Tibial nerve (tissue), 3 donors: Measurements from ENCODE around the gene SLC5A10.

Experiments
- CTCF ChIP-seq, 5 experiments: fragments of 200-600 bp in 3 of 5; fragments of 450-650 bp in 2 of 5; sonication (generic) in 3 of 5; IDR thresholded peaks; one replicate each; pipeline ENCODE4 v1.5.1; 2016 to 2019; ENCODE audit warnings: antibody characterized with exemption in 5 of 5, mild to moderate bottlenecking in 3 of 5, moderate library complexity in 2 of 5
- POLR2A ChIP-seq, 2 donors: fragments of 450-650 bp; IDR thresholded peaks; one replicate each; pipeline ENCODE4 v1.6.1; 2017; ENCODE audit warnings: antibody characterized with exemption in 2 of 2, mild to moderate bottlenecking in 2 of 2, moderate library complexity in 2 of 2

DNA sequence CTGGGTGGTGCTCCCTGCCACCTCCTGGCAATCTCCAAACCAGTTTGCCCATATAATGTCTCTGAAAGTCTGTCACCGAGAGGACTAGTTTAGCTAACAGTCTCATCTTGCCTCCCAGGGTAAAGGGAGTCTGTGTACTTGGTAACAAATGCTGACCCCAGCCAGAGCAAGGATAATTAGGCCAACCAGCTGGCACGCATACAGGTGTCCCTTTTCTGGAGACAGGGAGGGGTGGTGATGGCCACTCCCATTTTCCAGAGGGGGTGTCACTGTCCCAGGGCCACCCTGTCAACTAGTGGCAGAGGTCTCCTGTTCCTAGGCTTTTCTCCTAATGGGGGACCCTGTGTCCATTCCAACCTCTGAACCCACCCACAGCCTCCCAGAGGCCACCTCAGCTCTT is 44.5 kb downstream of the SLC5A10 start:
- TF ChIP-seq CTCF (IDR thresholded peaks at IDR 0.05), result no peak
- no peak for TF ChIP-seq POLR2A (IDR thresholded peaks at IDR 0.05)
